Small intestine (tissue), 7 donors: ENCODE measurements around the gene IL1RAPL1. TPM values are rescaled to one million over a fixed set of nuclear protein-coding genes. Genes with fewer than 3 reads are reported as not detected.
"Not testable (repeated sequence)": the region's sequence is repeated elsewhere in the genome, so short reads cannot be mapped to it uniquely, and the experiment has no call there.

Experiments
- DNase-seq, 2 donors: peaks; one replicate each; pipeline versions ENCODE4 v3.0.0 to v3.0.0-alpha.2; 2013
- FAIRE-seq: peaks from 2 replicates; lab custom pipeline; 2012; peaks lifted over from hg19 to GRCh38; lab: Jason Lieb, UNC
- H3K27ac ChIP-seq, 3 donors: one replicate each; pipeline ENCODE4 v1.5.1; 2013; ENCODE audit warnings: low read length in 2 of 3, mild to moderate bottlenecking in 2 of 3, control low read depth in 1 of 3, inconsistent platforms in 1 of 3, low read depth in 1 of 3, moderate library complexity in 1 of 3
- H3K27me3 ChIP-seq, 3 donors: one replicate each; pipeline ENCODE4 v1.6.1; 2013; ENCODE audit warnings: low read length in 3 of 3, inconsistent platforms in 1 of 3; ENCODE audit not compliant: control insufficient read depth in 3 of 3, insufficient read depth in 3 of 3
- H3K36me3 ChIP-seq, 3 donors: one replicate each; pipeline ENCODE4 v1.6.1; 2013; ENCODE audit warnings: low read length in 3 of 3, inconsistent platforms in 1 of 3, low read depth in 1 of 3, mild to moderate bottlenecking in 1 of 3, moderate library complexity in 1 of 3; ENCODE audit not compliant: control insufficient read depth in 3 of 3, insufficient read depth in 2 of 3
- H3K4me1 ChIP-seq, 3 donors: one replicate each; pipeline ENCODE4 v1.6.1; 2013; ENCODE audit warnings: low read length in 2 of 3, inconsistent platforms in 1 of 3, low read depth in 1 of 3, mild to moderate bottlenecking in 1 of 3, moderate library complexity in 1 of 3; ENCODE audit not compliant: control insufficient read depth in 3 of 3, insufficient read depth in 2 of 3
- H3K4me3 ChIP-seq, 3 donors: one replicate each; pipeline ENCODE4 v1.5.1; 2013; ENCODE audit warnings: low read length in 3 of 3, control low read depth in 1 of 3, inconsistent platforms in 1 of 3, low read depth in 1 of 3, mild to moderate bottlenecking in 1 of 3, moderate library complexity in 1 of 3
- H3K9me3 ChIP-seq, 2 donors: one replicate each; pipeline ENCODE4 v1.6.1; 2013; ENCODE audit warnings: low read depth in 1 of 2, low read length in 1 of 2; ENCODE audit not compliant: control insufficient read depth in 2 of 2, insufficient read depth in 1 of 2
- WGBS, 3 donors: extraction: QIAGEN DNeasy Blood & Tissue Kit; methylation state at CpG; one replicate each; pipeline ENCODE4 v1.1.7; 2013; 5-methylcytosine and 5-hydroxymethylcytosine counted together
- polyA plus RNA-seq, 4 donors: library from polyadenylated mRNA; stranded (reverse) in 3 of 4; unstranded in 1 of 4; fragments of 200-250 nt in 3 of 4; fragments of 120-200 nt in 1 of 4; gene quantifications; one replicate each; pipeline versions ENCODE4 v1.2.1 to v1.2.3, GENCODE V29; 2013
- donor health status: healthy with polysubstance abuse.
- donor health status: control.
- donor health status: control.
- donor health status: Bipolar disorder and iron deficiency.
- donor health status: healthy.

The IL1RAPL1 gene
- polyA plus RNA-seq, 4 donors: 0.04 to 0.27 TPM; not detected in 2

GRCh38 chrX:28756647-28757046, 169.4 kb downstream of the IL1RAPL1 start:
- Histone ChIP-seq H3K36me3 (no peaks in the 10 kb centered on the region), H3K27me3 (no peaks in the 10 kb centered on the region), H3K9me3 (no peaks in the 10 kb centered on the region), H3K27ac (no peak overlapping the region), H3K4me3 (no peak overlapping the region), H3K4me1 (no peaks in the 10 kb centered on the region)
- no peak for DNase-seq
- no peak for FAIRE-seq

GRCh38 chrX:28757290-28757689, 170.0 kb downstream of the IL1RAPL1 start:
- no peak for FAIRE-seq
- Histone ChIP-seq H3K9me3 (no peaks in the 10 kb centered on the region), H3K27me3 (no peaks in the 10 kb centered on the region), H3K27ac (no peak overlapping the region), H3K4me3 (no peak overlapping the region), H3K4me1 (no peaks in the 10 kb centered on the region), H3K36me3 (no peaks in the 10 kb centered on the region)
- WGBS, 3 donors: 53 to 86% (median 82%) methylated on average over 2 of the region's 2 CpGs
- DNase-seq: no peak

GRCh38 chrX:28766561-28766960, 179.3 kb downstream of the IL1RAPL1 start:
- not testable (repeated sequence) for H3K9me3 ChIP-seq, H3K4me1 ChIP-seq, FAIRE-seq, H3K27ac ChIP-seq, H3K27me3 ChIP-seq, H3K36me3 ChIP-seq, H3K4me3 ChIP-seq, DNase-seq
- 66 to 89% (median 75%) methylated on average over 2 of the region's 2 CpGs for WGBS, 3 donors

- 72 to 83% (median 73%) methylated on average over 5 of the region's 5 CpGs for WGBS, 3 donors
- Histone ChIP-seq H3K4me3 (no peak overlapping the region), H3K4me1 (no peaks in the 10 kb centered on the region), H3K27ac (no peak overlapping the region), H3K9me3 (no peaks in the 10 kb centered on the region), H3K36me3 (no peaks in the 10 kb centered on the region), H3K27me3 (no peaks in the 10 kb centered on the region)
- FAIRE-seq (no peak), DNase-seq (no peak)
Observed at GRCh38 chrX:28773807-28774206, 186.6 kb downstream of the IL1RAPL1 start.

- Histone ChIP-seq H3K4me1 (no peaks in the 10 kb centered on the region), H3K36me3 (no peaks in the 10 kb centered on the region), H3K27me3 (no peaks in the 10 kb centered on the region), H3K4me3 (no peak overlapping the region), H3K9me3 (no peaks in the 10 kb centered on the region), H3K27ac (no peak overlapping the region)
- DNase-seq (no peak), FAIRE-seq (no peak)
- WGBS, 3 donors: 66 to 69% (median 67%) methylated on average over 2 of the region's 2 CpGs
Observed at GRCh38 chrX:28787206-28787605, 200.0 kb downstream of the IL1RAPL1 start.

- H3K4me1 ChIP-seq, H3K27ac ChIP-seq, H3K4me3 ChIP-seq, DNase-seq, H3K27me3 ChIP-seq, H3K9me3 ChIP-seq, H3K36me3 ChIP-seq, FAIRE-seq: not testable (repeated sequence)
- 86 to 92% (median 92%) methylated on average over 5 of the region's 5 CpGs for WGBS, 3 donors
Observed at GRCh38 chrX:28800671-28801070, 213.4 kb downstream of the IL1RAPL1 start.

GRCh38 chrX:28802625-28803024, 215.4 kb downstream of the IL1RAPL1 start:
- H3K36me3 ChIP-seq: no peaks in the 10 kb centered on the region
- WGBS, 3 donors: 58 to 75% (median 65%) methylated on average over 1 of the region's 1 CpG
- FAIRE-seq (no peak), DNase-seq (no peak)
- no peak overlapping the region for H3K27ac ChIP-seq
- H3K9me3 ChIP-seq: no peaks in the 10 kb centered on the region
- no peak overlapping the region for H3K4me3 ChIP-seq
- H3K27me3 ChIP-seq: no peaks in the 10 kb centered on the region
- no peaks in the 10 kb centered on the region for H3K4me1 ChIP-seq

DNA sequence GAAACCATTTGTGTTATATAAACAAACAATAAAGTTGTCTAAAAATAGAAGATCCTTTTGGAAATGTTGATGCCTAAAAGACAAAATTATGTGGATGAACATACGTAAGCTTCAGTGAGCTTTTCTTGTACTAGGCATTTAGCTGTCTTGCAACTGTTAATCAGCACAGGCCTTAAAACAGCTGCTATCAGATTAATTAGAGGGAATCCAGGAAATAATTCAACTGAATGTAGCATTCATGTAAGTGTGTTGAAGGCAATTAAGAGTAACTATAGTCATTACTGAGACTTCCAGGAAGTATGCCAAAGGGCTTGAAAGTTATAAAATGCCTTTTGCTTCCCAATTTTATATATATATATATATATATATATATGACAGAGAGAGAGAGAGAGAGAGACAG, 248.7 kb downstream of the IL1RAPL1 start:
- no peak overlapping the region for H3K27ac ChIP-seq
- H3K4me3 ChIP-seq: no peak overlapping the region
- no peak for FAIRE-seq
- DNase-seq: no peak
- no peaks in the 10 kb centered on the region for H3K27me3 ChIP-seq
- H3K9me3 ChIP-seq: no peaks in the 10 kb centered on the region
- no peaks in the 10 kb centered on the region for H3K4me1 ChIP-seq
- 74 to 81% (median 81%) methylated on average over 1 of the region's 1 CpG for WGBS, 3 donors
- no peaks in the 10 kb centered on the region for H3K36me3 ChIP-seq

DNA sequence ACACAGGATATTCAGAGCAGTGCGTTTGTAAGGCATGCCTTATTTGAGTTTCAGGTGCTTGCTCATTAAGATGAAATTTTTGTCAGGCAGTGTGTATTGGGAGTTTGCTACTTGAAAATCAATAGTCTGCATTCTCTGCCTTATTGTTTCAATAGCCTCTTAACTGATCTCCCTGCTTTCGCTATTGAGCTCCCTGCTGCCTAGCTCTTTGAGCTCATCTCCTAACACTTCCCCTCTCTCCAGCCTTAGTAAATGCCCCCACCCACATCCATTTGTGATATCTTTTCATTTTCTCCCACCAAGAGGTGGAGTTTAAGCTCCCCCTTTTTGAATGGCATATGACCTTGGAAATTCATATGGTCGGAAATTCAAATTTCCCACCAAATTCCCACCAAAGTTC, 256.6 kb downstream of the IL1RAPL1 start:
- FAIRE-seq (no peak), DNase-seq (no peak)
- Histone ChIP-seq H3K36me3 (no peaks in the 10 kb centered on the region), H3K4me3 (no peak overlapping the region), H3K4me1 (no peaks in the 10 kb centered on the region), H3K27ac (no peak overlapping the region), H3K9me3 (no peaks in the 10 kb centered on the region), H3K27me3 (no peaks in the 10 kb centered on the region)
- 36 to 75% (median 47%) methylated on average over 3 of the region's 3 CpGs for WGBS, 3 donors
